DMS153 treated with DMSO at 0.1 percent for 48 hours (cell line): Measurements from ENCODE around the gene MLNR.

Experiments
- DNase-seq: peaks from one replicate; lab custom pipeline; 2025; ENCODE audit not compliant: unreplicated experiment; lab: John Stamatoyannopoulos, UW

The MLNR gene, protein sequence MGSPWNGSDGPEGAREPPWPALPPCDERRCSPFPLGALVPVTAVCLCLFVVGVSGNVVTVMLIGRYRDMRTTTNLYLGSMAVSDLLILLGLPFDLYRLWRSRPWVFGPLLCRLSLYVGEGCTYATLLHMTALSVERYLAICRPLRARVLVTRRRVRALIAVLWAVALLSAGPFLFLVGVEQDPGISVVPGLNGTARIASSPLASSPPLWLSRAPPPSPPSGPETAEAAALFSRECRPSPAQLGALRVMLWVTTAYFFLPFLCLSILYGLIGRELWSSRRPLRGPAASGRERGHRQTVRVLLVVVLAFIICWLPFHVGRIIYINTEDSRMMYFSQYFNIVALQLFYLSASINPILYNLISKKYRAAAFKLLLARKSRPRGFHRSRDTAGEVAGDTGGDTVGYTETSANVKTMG

DNA sequence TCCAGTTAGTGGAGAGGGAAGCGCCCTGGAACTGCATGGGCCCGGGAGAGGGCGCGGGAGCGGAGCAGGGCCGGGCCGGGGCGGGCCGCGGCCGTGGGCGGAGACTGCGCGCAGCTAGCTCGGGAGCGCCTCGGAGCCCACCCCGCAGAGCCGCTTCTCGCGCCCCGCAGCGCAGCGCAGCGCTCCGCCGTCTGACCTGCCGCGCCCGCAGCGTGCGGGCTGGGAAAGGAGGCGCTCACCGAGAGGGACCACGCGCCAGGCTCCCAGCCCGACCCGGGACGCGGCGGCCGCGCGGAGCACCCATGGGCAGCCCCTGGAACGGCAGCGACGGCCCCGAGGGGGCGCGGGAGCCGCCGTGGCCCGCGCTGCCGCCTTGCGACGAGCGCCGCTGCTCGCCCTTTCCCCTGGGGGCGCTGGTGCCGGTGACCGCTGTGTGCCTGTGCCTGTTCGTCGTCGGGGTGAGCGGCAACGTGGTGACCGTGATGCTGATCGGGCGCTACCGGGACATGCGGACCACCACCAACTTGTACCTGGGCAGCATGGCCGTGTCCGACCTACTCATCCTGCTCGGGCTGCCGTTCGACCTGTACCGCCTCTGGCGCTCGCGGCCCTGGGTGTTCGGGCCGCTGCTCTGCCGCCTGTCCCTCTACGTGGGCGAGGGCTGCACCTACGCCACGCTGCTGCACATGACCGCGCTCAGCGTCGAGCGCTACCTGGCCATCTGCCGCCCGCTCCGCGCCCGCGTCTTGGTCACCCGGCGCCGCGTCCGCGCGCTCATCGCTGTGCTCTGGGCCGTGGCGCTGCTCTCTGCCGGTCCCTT is at the start of gene MLNR:
TSS of gene MLNR (plus strand) at position 303 of the 820 bp plus-strand sequence. CDS start at position 303, 0 bp downstream.
- no peak for DNase-seq

DNA sequence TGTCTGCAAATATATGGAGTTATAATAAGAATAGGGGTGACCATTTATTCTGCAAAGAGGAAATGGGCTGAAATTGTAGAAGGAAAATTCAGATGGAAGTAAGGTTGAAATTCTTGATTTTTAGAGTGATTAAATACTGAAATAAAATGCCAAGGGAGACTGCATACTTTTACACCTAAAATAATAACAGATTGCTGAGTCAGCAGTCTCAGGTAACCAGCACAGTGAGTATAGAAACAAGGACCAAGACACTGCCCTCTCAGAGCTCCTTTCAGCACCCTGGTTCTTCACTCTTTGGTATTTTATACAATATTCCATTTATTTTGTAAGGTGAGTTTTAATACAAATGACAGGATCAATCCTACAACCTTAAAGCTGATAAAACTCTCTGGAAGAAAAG is 48.8 kb upstream of the MLNR start:
- no peak for DNase-seq

DNA sequence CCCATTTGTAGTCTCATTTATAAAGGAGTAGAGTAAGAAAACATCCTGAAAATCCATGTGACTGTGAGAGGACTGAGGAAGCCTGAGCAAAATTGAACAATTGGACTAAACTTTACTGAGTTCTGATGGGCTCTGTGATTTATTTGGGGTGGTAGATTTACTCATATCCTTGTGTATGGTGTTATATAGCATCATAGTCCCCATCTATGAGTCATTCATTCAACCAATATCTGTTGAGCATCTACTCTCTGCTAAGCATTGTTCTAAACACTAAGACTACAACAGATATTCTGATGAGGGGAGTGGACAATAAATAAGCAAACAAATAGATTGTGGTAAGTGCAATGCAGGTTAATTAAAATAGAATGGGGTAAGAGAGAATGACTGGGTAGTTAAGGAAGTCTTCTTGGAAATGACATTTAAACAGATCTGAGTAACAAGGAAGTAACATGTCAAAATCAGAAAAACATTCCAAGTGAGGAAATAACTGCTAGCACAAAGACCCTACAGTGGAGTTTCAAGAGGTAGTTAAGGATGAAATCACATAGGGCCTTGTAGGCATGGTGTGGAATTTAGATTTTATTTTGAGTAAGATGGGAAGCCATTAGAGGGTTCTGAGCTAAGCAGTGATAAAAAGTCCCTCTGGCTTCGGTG is 36.3 kb upstream of the MLNR start:
- DNase-seq = no peak

DNA sequence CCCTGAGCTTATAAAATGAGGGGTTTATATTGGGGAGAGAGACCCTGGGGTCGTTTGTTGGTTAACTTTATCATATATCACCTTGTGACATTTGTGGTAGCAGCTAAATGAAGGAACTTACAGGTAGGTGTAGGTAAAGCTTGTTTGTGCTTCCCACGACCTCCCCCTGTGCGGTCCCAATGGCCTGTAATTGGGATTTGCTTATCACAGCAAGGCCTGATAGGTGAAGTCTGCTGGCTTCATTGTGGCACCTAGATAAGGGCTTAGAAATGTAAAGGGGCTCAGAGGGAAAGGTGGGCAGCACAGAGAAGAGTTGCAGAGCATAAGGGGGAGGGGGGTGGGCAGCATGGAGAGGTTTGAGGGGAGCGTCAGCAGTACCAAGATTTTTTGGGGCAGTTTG is 35.5 kb upstream of the MLNR start:
- no peak for DNase-seq

DNA sequence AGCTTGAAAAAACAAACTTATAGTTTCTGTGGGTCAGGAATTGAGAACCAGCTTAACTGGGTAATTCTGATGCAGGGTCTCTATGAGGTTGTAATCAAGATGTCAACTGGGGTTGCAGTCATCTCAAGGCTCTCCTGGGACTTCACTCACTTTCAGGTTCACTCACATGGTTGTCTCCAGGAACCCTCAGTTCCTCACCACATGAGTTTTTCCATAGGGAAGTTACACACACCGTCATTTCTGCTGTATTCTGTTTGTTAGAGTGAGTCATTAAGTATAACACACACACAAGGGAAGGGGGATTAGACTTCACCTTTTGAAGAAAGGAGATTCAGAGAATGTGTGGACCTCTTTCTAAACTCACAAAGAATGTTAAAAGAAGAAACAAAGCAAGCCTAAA is 34.9 kb upstream of the MLNR start:
- no peak for DNase-seq

DNA sequence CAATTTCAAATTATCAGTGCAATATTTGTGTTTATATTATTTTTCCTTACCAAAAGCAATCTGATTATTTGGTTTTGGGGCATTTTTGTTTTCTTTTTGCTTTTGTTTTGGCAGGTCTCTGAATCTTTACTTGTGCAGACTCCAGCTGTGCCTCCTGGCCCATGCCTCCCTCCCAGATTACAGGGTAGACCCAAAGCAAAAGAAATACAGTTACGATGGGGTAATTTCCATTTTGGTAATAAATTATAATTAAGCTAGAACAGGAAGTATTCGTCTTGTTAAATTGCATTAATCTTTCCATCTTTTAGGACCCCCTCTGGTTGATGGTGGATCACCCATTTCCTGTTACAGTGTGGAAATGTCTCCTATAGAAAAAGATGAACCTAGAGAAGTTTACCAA is 29.2 kb upstream of the MLNR start:
- DNase-seq = no peak

DNA sequence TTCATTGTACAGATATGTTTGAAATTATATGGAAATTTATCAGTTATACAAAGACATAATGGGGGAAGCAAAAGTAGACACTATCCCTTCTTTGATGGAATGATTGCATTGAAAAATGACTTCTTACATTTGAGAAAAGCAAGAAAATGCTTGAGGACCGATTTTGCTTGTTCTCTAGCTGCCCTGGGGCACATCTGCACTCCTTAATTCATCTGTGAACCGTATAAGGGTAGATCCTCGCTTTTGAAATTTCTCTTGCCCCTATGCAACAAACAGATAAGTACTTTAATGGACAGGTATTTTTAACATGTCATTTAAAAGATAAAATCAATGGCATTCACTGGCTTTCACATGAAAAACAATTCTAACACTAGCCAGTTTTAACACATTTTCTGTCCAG is 13.5 kb upstream of the MLNR start:
- no peak for DNase-seq

DNA sequence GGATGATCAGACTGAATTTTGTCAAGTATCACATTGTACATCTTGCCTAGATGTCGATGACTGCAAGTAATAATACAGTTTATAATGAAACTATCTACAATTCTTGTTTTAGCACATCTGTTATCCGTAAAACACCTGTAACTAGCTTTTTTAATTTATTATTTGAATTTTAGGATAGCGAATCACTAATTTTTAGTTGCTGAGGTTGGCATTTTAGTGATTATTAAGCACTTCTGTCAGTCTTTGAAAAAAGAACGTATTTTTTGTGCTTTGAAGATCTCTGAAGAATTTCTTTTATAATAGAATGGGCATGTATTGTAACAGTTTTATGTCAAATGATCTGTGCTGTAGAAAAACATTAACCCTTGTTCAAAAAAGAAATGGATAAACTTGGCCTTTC is 11.5 kb upstream of the MLNR start:
- DNase-seq = no peak

DNA sequence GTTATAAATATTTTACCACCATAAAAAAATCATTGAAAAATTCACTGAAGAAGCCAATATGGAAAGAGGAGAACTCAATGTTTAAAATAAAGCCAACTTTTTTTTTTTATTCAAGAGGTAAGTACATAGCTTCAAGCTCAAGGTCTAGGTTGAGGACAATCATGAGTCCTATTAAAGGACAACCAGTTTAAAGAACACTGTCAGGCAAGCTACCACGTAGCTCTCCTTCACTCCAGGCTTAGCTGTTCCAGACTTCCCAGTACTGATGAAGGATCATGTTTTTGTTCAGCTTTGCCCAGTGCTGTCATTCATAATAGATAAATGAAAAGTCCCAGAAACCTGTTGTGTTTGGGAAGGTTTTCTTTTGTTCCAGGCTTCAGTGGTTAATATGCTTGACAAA is 10.0 kb upstream of the MLNR start:
- DNase-seq = no peak

DNA sequence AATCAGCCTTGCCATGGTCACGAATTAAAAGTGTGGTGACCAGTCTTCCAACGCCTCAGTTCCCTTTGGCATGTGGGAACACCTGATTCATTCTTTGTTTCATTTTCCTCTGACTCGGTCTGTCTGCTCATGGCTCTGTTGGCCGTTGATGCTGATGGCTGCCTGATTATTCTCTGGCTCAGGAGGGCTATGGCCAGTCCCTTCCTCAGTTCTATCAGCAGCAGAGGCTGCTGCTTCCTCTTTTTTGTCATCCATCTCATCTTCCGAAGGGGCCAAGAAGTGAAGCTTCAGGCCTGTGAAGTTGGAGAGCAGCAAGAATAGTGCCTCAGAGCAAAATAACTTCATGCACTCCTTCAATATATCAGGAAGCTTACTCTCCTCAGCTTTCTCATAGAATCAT is 9.5 kb upstream of the MLNR start:
- no peak for DNase-seq

DNA sequence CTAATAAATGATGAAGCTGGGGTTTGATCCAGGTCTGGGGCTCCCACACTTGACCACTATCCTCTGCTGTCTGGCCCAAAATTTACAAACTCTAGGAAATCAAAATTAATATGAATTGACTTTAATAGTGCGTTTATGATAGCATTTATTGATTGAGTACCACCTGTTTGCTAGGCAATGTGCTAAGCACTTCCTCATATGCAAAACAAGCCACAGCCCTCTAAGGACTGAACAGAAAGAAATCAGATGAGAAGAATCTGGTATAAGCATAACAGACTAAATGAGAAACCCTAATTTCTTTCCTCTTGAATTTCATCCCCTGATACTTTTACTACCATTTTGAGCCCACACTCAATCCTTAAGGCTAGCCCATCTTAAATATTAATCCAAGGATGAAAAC is 6.6 kb upstream of the MLNR start:
- no peak for DNase-seq

DNA sequence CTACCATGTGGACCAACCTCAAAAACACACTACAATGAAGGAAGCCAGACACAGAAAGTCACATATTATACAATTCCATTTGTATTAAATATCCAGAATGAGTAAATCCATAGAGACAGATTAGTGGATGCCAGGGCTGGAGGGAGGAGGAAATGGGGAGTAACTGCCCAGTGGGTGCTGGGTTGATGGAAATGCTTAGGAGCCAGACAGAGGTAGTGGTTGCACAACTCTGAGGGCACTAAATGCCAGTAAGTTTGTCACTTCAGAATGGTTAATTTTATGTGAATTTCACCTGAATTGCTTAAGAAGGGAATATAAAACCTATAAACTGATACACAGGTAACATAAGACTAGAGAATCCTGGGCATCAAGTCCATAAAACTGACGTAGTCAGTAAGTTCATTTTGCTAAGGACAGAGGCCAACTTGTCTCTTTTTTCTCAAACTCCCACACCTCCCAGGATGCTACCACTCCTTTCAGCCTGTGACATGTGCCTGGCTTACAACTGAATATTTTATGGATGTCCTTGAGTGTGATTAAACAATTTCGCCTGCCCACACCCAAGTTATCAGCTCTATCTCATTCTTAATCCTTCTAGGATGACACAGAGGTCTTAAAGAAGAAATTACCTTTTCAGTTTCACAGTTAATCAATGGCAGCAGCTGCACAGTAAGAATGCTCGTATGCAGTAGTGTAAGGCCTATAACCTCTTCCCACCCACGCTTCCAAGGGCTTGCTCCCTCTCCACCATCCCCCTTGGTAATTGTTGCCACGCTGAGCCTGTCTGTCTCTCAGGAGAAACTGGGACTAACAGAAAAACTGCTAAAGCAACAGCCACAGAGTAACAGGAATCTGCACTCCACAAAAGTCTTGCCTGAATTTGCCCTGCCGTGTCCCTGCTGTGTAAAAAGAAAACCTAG is 5.9 kb upstream of the MLNR start:
- DNase-seq = no peak

DNA sequence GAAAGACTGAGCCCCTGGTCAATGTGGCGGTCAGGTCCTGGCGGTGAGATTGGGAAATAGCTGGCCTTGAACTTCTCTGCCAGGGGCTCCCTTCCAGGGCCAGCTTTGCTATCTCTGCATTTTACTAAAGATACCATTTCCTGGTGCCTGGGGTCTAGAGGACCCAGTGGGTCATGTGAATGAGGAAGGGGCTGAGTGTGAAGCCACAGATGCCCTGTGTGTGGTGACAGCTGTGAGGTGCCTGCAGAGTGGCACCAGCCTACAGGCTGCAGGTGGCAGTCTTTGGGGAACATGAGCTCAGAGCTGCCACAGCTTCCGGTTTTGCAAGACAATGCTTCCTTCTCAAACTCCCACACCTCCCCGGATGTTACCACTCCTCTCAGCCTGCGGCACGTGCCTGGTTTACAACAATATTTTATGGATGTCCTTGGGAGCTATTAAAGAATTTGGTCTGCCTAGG is 5.2 kb upstream of the MLNR start:
- no peak for DNase-seq

DNA sequence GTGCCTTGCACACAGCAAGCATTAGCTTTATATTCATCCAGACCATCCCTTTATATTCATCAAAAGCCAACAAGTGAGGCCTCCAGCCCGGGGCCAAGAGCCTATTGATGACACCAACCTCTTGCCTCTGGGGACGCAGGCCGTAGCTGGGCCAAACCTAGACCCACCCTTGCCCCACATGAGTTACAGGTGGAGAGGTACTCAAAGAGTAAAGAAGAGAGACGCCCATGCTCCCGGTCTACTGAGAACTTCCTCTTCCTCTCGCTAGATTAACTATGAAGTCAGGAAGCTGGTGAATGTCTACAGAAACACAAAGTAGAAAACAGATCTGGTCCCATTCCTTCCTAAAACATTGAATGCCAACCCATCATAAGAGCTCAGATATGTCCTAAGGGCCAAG is 3.8 kb upstream of the MLNR start:
- no peak for DNase-seq

DNA sequence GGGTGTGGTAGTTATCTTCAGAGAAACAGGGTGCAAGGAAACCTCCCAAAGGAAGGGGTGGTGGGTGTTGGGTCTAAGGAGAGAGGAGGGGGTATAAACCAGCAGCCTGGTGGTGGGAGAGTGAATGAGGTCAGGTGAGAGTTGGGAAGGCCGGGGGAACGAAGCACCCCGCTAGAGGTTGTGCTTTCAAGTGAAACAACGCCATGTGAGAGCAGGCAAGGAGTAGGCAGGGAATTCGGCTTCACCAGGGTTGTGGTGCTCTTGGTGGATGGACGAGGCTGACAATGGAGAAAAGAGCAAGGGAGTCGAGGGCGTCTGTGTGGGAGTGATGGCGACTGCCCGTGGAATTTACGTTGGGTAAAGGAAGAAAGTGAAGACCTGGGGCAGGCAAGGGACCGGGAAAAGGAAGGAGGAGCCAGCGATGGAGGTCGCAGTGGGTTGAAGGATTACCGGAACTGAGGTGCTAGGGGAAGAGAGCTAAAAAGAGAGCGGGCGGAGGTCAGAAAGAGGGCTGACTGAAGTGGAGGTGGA is 2.1 kb upstream of the MLNR start:
- no peak for DNase-seq

DNA sequence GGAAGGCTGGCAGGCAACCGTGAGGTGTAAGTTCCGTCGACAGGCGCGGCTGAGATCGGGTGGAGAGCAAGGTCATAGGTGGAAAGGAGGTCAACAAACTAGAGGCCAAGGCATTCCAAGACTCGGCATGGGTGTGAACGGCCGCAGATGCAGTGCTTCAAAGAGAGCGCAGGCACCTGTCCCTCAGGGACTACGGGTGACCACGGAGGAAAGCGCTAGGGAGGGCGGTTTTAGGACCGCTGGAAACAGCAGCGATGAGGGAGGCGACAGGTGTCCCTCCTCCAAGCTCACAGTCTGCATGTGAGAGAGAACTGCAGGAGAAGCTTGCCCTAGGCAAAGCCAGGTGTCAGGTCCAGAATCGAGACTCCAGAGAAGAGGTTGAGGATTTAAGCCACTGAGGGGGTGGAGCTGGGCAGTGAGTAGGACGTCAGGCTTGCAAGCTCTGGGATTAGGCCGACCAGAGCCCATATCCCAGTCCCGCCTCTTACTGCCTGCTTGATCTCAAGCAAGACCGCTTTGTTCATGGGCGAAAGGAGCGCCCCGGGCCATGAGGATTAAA is 1.6 kb upstream of the MLNR start:
- no peak for DNase-seq

DNA sequence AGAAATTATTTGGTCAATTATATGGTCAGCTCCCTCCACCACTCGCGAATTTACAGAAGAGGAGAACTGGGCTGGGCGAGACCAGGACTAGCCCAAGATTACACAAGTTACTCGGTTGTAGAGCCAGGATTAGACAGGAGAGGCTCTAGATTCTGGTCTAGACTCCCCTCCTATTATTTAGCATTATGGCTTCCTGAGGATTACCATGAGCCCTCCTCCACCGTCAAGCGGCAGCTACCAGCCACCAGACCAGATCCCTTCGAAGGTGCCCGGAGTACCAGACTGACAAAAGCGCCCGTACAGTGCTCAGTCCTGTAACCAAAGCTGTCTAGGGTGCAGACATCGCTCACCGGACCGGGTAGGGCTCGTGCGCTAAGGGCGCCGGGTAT is 497 bp upstream of the MLNR start:
- no peak for DNase-seq

DNA sequence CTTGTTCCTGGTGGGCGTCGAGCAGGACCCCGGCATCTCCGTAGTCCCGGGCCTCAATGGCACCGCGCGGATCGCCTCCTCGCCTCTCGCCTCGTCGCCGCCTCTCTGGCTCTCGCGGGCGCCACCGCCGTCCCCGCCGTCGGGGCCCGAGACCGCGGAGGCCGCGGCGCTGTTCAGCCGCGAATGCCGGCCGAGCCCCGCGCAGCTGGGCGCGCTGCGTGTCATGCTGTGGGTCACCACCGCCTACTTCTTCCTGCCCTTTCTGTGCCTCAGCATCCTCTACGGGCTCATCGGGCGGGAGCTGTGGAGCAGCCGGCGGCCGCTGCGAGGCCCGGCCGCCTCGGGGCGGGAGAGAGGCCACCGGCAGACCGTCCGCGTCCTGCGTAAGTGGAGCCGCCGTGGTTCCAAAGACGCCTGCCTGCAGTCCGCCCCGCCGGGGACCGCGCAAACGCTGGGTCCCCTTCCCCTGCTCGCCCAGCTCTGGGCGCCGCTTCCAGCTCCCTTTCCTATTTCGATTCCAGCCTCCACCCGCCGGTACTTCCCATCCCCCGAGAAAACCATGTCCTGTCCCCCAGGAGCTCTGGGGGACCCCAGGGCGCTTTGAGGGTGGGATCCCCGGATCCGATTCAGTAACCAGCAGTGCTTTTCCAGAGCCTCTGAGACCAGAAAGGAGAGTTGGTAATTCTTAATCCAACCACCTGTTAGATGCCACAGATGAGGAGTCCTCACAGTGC is 885 bp downstream of the MLNR start:
- DNase-seq = no peak

DNA sequence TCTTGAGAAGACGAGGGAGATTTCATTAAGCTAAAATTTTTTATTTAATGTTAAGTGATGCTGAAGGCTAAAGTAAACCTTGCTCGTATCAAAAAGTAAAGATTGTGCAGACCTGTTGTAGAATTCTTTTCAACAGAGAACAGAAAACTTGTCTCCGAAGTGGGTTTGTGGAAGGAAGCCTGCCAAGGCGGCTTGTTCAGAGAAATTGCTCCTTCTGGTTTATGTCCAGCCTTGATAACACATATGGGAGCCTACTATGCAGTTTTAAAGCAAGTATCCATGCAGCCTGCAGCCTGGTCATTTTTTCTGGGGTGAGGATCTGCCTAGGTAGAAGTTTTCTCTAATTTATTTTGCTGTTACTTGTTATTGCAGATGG is 1.4 kb downstream of the MLNR start:
- DNase-seq = no peak
